Esophagus muscularis mucosa (tissue), 4 donors: ENCODE measurements around the gene KRT13. TPM values are rescaled to one million over a fixed set of nuclear protein-coding genes. Genes with fewer than 3 reads are reported as not detected.

Experiments
- DNase-seq: peaks from one replicate; pipeline ENCODE4 v3.0.0-alpha.2; 2017; ENCODE audit errors: extremely low spot score
- H3K27ac ChIP-seq, 4 donors: fragments of 200-600 bp; sonication (generic); replicated peaks in 1 of 4; 1 replicate in 3 of 4; 2 replicates in 1 of 4; pipeline ENCODE4 v1.5.1; 2016 to 2019; ENCODE audit warnings: mild to moderate bottlenecking in 1 of 4
- H3K27me3 ChIP-seq, 4 donors: fragments of 200-600 bp; sonication (generic); one replicate each; pipeline versions ENCODE4 v1.5.1 to v1.6.0; 2016 to 2019
- H3K36me3 ChIP-seq, 4 donors: fragments of 200-600 bp; sonication (generic); one replicate each; pipeline ENCODE4 v1.5.1; 2016 to 2019
- H3K4me1 ChIP-seq, 4 donors: fragments of 200-600 bp; sonication (generic); one replicate each; pipeline ENCODE4 v1.5.1; 2016 to 2019
- H3K4me3 ChIP-seq, 4 donors: fragments of 200-600 bp; sonication (generic); 1 replicate in 2 of 4; 2 replicates in 2 of 4; pipeline ENCODE4 v1.5.1; 2016 to 2019; ENCODE audit warnings: mild to moderate bottlenecking in 4 of 4, moderate library complexity in 1 of 4
- H3K9me3 ChIP-seq, 4 donors: fragments of 200-600 bp; sonication (generic); 1 replicate in 3 of 4; 2 replicates in 1 of 4; pipeline ENCODE4 v1.5.1; 2016 to 2019
- CTCF ChIP-seq, 3 experiments: fragments of 200-600 bp in 2 of 3; fragments of 450-650 bp in 1 of 3; sonication (generic) in 2 of 3; IDR thresholded peaks; one replicate each; pipeline ENCODE4 v1.5.1; 2017 to 2019; ENCODE audit warnings: antibody characterized with exemption in 3 of 3, mild to moderate bottlenecking in 2 of 3, moderate library complexity in 1 of 3
- EP300 ChIP-seq: sonication (generic); formaldehyde crosslinking; IDR thresholded peaks from one replicate; pipeline ENCODE4 v1.6.1; 2017; ENCODE audit warnings: antibody characterized with exemption
- POLR2A ChIP-seq: fragments of 450-650 bp; IDR thresholded peaks from one replicate; pipeline ENCODE4 v1.6.1; 2017; ENCODE audit warnings: antibody characterized with exemption, moderate library complexity, mild to moderate bottlenecking, low read depth
- POLR2AphosphoS5 ChIP-seq, 2 donors: sonication (generic); formaldehyde crosslinking; IDR thresholded peaks; one replicate each; pipeline ENCODE4 v1.6.1; 2017; ENCODE audit warnings: antibody characterized with exemption in 2 of 2
- WGBS: methylation state at CpG from one replicate; pipeline ENCODE4 v1.1.5; 2018; 5-methylcytosine and 5-hydroxymethylcytosine counted together
- intact Hi-C: fragments of 100-400 bp; cut with DNase I; formaldehyde crosslinking; loops from one replicate; pipeline ENCODE4 v1.15.1; 2023
- total RNA-seq, 4 donors: library from RNA; depleted of rRNA; stranded (reverse); fragments of >200 nt; gene quantifications; one replicate each; pipeline versions ENCODE4 v1.1.0 to v1.2.1, GENCODE V29; 2016

KRT13 gene
- total RNA-seq, 4 donors from 2014 or later, result 0.39 to 23.3 (median 0.52) TPM; not detected in 1

GRCh38 chr17:41505809-41506767 lies 676 bp upstream of the KRT13 start:
- intact Hi-C loops, result no loop called here
- DNase-seq, result no peak
- no peaks in the 10 kb centered on the region for H3K36me3 ChIP-seq
- peaks cover 0 to 20% (median 11%) of the 10 kb centered on the region in 4 donors for H3K4me1 ChIP-seq
- no peak for TF ChIP-seq CTCF (IDR thresholded peaks at IDR 0.05)
- TF ChIP-seq POLR2AphosphoS5 (IDR thresholded peaks at IDR 0.05), result no peak
- TF ChIP-seq EP300, result no peak
- no peak for TF ChIP-seq POLR2A
- H3K27ac ChIP-seq, result no peak overlapping the region
- WGBS, result 88% methylated on average over 14 of the region's 14 CpGs
- no peak overlapping the region for H3K4me3 ChIP-seq
- no peaks in the 10 kb centered on the region for H3K9me3 ChIP-seq
- H3K27me3 ChIP-seq, result no peaks in the 10 kb centered on the region

GRCh38 chr17:41504246-41504977 lies 1.0 kb downstream of the KRT13 start:
- no peaks in the 10 kb centered on the region for H3K9me3 ChIP-seq
- no peaks in the 10 kb centered on the region for H3K36me3 ChIP-seq
- 36% methylated on average over 7 of the region's 8 CpGs for WGBS
- no peaks in the 10 kb centered on the region for H3K27me3 ChIP-seq
- peaks cover 0 to 20% (median 11%) of the 10 kb centered on the region in 4 donors for H3K4me1 ChIP-seq
- intact Hi-C loops, result no loop called here
- no peak for DNase-seq
- TF ChIP-seq CTCF (IDR thresholded peaks at IDR 0.05), result no peak
- no peak for TF ChIP-seq POLR2AphosphoS5 (IDR thresholded peaks at IDR 0.05)
- TF ChIP-seq POLR2A, result no peak
- no peak for TF ChIP-seq EP300
- H3K27ac ChIP-seq, result no peak overlapping the region
- H3K4me3 ChIP-seq, result no peak overlapping the region

- H3K27ac ChIP-seq, result no peak overlapping the region
- no peak for DNase-seq
- no peaks in the 10 kb centered on the region for H3K9me3 ChIP-seq
- TF ChIP-seq POLR2AphosphoS5 (IDR thresholded peaks at IDR 0.05) (no peak), CTCF (IDR thresholded peaks at IDR 0.05) (no peak), EP300 (no peak), POLR2A (no peak)
- H3K4me3 ChIP-seq, result no peak overlapping the region
- intact Hi-C loops, result no loop called here
- no peaks in the 10 kb centered on the region for H3K36me3 ChIP-seq
- H3K27me3 ChIP-seq, result no peaks in the 10 kb centered on the region
- H3K4me1 ChIP-seq, result peaks cover 0 to 20% (median 11%) of the 10 kb centered on the region in 4 donors
- WGBS, result 78% methylated on average over 9 of the region's 9 CpGs
Measured at GRCh38 chr17:41503202-41503601, 2.2 kb downstream of the KRT13 start.

- H3K9me3 ChIP-seq, result no peaks in the 10 kb centered on the region
- H3K4me3 ChIP-seq, result no peak overlapping the region
- DNase-seq, result no peak
- H3K27me3 ChIP-seq, result peaks cover 0 to 4% (median 0%) of the 10 kb centered on the region in 4 donors
- no peaks in the 10 kb centered on the region for H3K36me3 ChIP-seq
- H3K4me1 ChIP-seq, result peaks cover 0 to 29% (median 11%) of the 10 kb centered on the region in 4 donors
- TF ChIP-seq POLR2AphosphoS5 (IDR thresholded peaks at IDR 0.05), result no peak
- no peak for TF ChIP-seq EP300
- no peak for TF ChIP-seq POLR2A
- no peak for TF ChIP-seq CTCF (IDR thresholded peaks at IDR 0.05)
- H3K27ac ChIP-seq, result no peak overlapping the region
- 76% methylated on average over 13 of the region's 15 CpGs for WGBS
- intact Hi-C loops, result no loop called here
Measured at GRCh38 chr17:41500131-41500911, 5.1 kb downstream of the KRT13 start.
